Mesendoderm (in vitro differentiated cells): ENCODE measurements around the gene AMFR.
"Not testable (repeated sequence)": the region's sequence is repeated elsewhere in the genome, so short reads cannot be mapped to it uniquely, and the experiment has no call there.

Source experiments
- DNase-seq: peaks from one replicate; pipeline ENCODE4 v3.0.0; 2013
- H2AK5ac ChIP-seq: 2 replicates; pipeline ENCODE4 v1.6.1; 2013; ENCODE audit warnings: low read length, inconsistent platforms
- H2BK120ac ChIP-seq: 2 replicates; pipeline ENCODE4 v1.6.1; 2013; ENCODE audit warnings: low read depth, mild to moderate bottlenecking, low read length, moderate library complexity, mixed read lengths
- H2BK15ac ChIP-seq: replicated peaks from 2 replicates; pipeline ENCODE4 v1.6.1; 2013; ENCODE audit warnings: low read depth, mild to moderate bottlenecking, moderate library complexity
- H2BK5ac ChIP-seq: 2 replicates; pipeline ENCODE4 v1.6.1; 2013; ENCODE audit warnings: low read length, inconsistent platforms
- H3K18ac ChIP-seq: 2 replicates; pipeline ENCODE4 v1.6.1; 2013; ENCODE audit warnings: mild to moderate bottlenecking, low read length, mixed read lengths
- H3K23ac ChIP-seq: one replicate; pipeline ENCODE4 v1.6.1; 2013; ENCODE audit warnings: low read length
- H3K27ac ChIP-seq: 2 replicates; pipeline ENCODE4 v1.5.1; 2013; ENCODE audit warnings: low read depth, mild to moderate bottlenecking, inconsistent platforms, low read length, moderate library complexity
- H3K27me3 ChIP-seq: 2 replicates; pipeline ENCODE4 v1.6.1; 2013; ENCODE audit warnings: low read length, control low read depth, mild to moderate bottlenecking, inconsistent platforms; ENCODE audit not compliant: insufficient read depth, poor library complexity
- H3K36me3 ChIP-seq: 2 replicates; pipeline ENCODE4 v1.6.1; 2013; ENCODE audit warnings: low read length, inconsistent platforms; ENCODE audit not compliant: control insufficient read depth, insufficient read depth
- H3K4ac ChIP-seq: one replicate; pipeline ENCODE4 v1.6.1; 2013; ENCODE audit warnings: low read depth, mild to moderate bottlenecking, low read length, moderate library complexity
- H3K4me1 ChIP-seq: 2 replicates; pipeline ENCODE4 v1.6.1; 2013; ENCODE audit warnings: low read depth, low read length, inconsistent platforms; ENCODE audit not compliant: control insufficient read depth
- H3K4me2 ChIP-seq: 2 replicates; pipeline ENCODE4 v1.6.1; 2013; ENCODE audit warnings: low read length
- H3K4me3 ChIP-seq: 2 replicates; pipeline ENCODE4 v1.5.1; 2013; ENCODE audit warnings: mild to moderate bottlenecking, low read length
- H3K56ac ChIP-seq: one replicate; pipeline ENCODE4 v1.6.1; 2013; ENCODE audit warnings: low read length
- H3K79me1 ChIP-seq: 2 replicates; pipeline ENCODE4 v1.6.1; 2013; ENCODE audit warnings: low read length, inconsistent platforms
- H3K79me2 ChIP-seq: 2 replicates; pipeline ENCODE4 v1.6.1; 2013; ENCODE audit warnings: mild to moderate bottlenecking, low read length; ENCODE audit not compliant: control insufficient read depth, insufficient read depth
- H3K9ac ChIP-seq: 2 replicates; pipeline ENCODE4 v1.6.1; 2013; ENCODE audit warnings: low read length, inconsistent platforms
- H4K5ac ChIP-seq: one replicate; pipeline ENCODE4 v1.6.1; 2013; ENCODE audit warnings: low read length
- H4K8ac ChIP-seq: one replicate; pipeline ENCODE4 v1.6.1; 2013; ENCODE audit warnings: low read depth, mild to moderate bottlenecking, control low read depth, low read length, moderate library complexity
- WGBS: extraction: QIAGEN DNeasy Blood & Tissue Kit; methylation state at CpG from one replicate; pipeline ENCODE4 v1.1.7; 2013; ENCODE audit warnings: low lambda C conversion rate, missing lambda C conversion rate; ENCODE audit not compliant: insufficient coverage; ENCODE audit errors: extremely low coverage; 5-methylcytosine and 5-hydroxymethylcytosine counted together

The AMFR gene

DNA sequence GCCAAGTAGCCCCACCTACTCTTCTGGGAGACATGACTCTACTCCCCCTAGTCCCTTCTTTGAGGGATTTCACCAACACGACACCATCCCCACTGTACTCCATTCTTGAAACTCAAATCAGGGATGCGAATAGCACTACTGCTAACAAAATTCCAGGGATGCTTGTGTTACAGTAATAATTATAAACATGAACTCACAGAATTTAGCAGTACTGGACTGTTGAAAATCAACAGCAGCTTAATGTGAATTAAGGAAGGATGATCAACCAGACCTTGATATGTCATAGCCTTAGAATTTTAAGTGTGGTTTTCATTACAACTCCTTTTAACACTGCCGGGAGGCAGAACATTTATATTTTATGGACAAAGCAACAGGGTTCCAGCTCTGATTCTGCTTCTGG lies 37.9 kb downstream of the AMFR start:
- Histone ChIP-seq H2BK120ac (no peak overlapping the region), H3K4me3 (no peak overlapping the region), H2BK5ac (no peak overlapping the region), H2BK15ac (no peak overlapping the region), H3K4me2 (no peak overlapping the region), H3K79me1 (no peaks in the 10 kb centered on the region), H3K56ac (no peak overlapping the region), H3K27ac (no peak overlapping the region), H3K9ac (no peak overlapping the region), H3K23ac (no peak overlapping the region), H2AK5ac (no peak overlapping the region), H4K8ac (no peak overlapping the region), H3K79me2 (no peaks in the 10 kb centered on the region), H3K27me3 (no peaks in the 10 kb centered on the region), H3K36me3 (no peaks in the 10 kb centered on the region), H3K4ac (no peak overlapping the region), H3K4me1 (no peaks in the 10 kb centered on the region), H4K5ac (no peak overlapping the region), H3K18ac (no peak overlapping the region)
- no peak for DNase-seq
- no CpG with 5 or more reads among the region's 3 CpGs for WGBS

DNA sequence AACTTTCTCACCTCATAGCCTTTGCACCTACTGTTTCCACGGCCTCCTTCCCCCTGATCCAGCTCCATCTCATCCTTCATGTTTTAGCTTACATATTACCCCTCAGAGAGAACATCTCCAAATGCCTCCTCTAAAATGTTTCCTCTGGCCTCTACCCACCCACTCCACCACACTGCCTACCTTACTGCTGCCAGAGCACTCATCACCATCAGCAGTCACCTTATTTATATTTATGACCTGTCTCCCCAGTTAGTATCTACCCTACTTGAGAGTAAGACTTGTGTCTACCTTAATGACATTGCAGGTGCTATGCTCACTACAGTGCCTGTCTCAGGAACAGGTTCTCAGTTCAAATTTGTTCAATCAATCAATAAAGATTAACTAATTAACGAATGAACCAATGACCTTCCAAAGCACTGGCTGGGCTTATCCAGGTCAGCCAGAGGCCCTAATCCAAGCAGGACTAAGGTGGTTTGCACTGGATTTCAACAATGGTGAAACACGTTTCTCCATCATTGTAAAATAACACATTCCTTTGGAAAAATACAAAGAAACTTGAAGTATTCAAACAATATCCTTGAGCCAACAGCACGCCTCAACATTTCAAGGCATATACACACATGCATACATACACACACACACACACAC lies 41.1 kb downstream of the AMFR start:
- H3K4me2 ChIP-seq, result no peak overlapping the region
- H2AK5ac ChIP-seq, result no peak overlapping the region
- no peak overlapping the region for H4K5ac ChIP-seq
- no peak overlapping the region for H3K23ac ChIP-seq
- peaks cover 3% of the 10 kb centered on the region for H3K36me3 ChIP-seq
- H3K27me3 ChIP-seq, result no peaks in the 10 kb centered on the region
- no peak overlapping the region for H4K8ac ChIP-seq
- H2BK15ac ChIP-seq, result no peak overlapping the region
- no peak overlapping the region for H3K9ac ChIP-seq
- no peak for DNase-seq
- no peak overlapping the region for H2BK120ac ChIP-seq
- H2BK5ac ChIP-seq, result no peak overlapping the region
- no peaks in the 10 kb centered on the region for H3K79me2 ChIP-seq
- H3K79me1 ChIP-seq, result no peaks in the 10 kb centered on the region
- no peak overlapping the region for H3K27ac ChIP-seq
- WGBS, result no CpG with 5 or more reads among the region's 4 CpGs
- H3K4me1 ChIP-seq, result no peaks in the 10 kb centered on the region
- H3K18ac ChIP-seq, result no peak overlapping the region
- H3K4ac ChIP-seq, result no peak overlapping the region
- no peak overlapping the region for H3K56ac ChIP-seq
- H3K4me3 ChIP-seq, result no peak overlapping the region

DNA sequence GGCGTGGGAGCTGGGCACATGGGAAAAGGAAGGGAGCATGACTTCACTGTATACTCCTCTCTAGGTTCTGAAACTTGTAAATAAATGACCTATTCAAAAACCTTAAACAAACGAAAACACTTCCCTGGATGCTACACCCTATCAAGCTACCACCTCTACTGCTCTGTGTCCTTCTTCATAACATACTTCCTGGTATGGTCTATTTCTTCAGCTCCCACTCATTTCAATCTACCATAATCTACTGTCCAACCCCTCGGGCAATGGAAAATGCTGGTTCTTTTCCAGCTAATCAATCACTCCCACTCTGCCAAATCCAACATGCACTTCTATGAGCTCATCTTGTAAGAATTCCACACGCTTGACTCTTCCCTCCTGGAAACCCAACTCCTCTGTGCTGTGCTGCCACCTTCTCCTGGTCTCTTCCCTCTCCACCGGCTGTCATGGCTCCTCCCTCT lies 42.4 kb downstream of the AMFR start:
- Histone ChIP-seq H3K4me3 (no peak overlapping the region), H3K27me3 (no peaks in the 10 kb centered on the region), H4K5ac (no peak overlapping the region), H3K56ac (no peak overlapping the region), H3K27ac (no peak overlapping the region), H3K18ac (no peak overlapping the region), H3K23ac (no peak overlapping the region), H2AK5ac (no peak overlapping the region), H2BK15ac (no peak overlapping the region), H4K8ac (no peak overlapping the region), H3K79me1 (no peaks in the 10 kb centered on the region), H2BK5ac (no peak overlapping the region), H2BK120ac (no peak overlapping the region), H3K9ac (no peak overlapping the region), H3K36me3 (peaks cover 3% of the 10 kb centered on the region), H3K79me2 (no peaks in the 10 kb centered on the region), H3K4me2 (no peak overlapping the region), H3K4ac (no peak overlapping the region), H3K4me1 (no peaks in the 10 kb centered on the region)
- peak; percentile 78 for DNase-seq
- WGBS, result no CpG with 5 or more reads among the region's 5 CpGs

- Histone ChIP-seq H3K79me2 (no peaks in the 10 kb centered on the region), H4K5ac (no peak overlapping the region), H2AK5ac (no peak overlapping the region), H3K36me3 (peaks cover 3% of the 10 kb centered on the region), H4K8ac (no peak overlapping the region), H3K27ac (no peak overlapping the region), H3K4me3 (no peak overlapping the region), H3K4me2 (no peak overlapping the region), H3K4me1 (no peaks in the 10 kb centered on the region), H3K56ac (no peak overlapping the region), H3K9ac (no peak overlapping the region), H3K23ac (no peak overlapping the region), H2BK5ac (no peak overlapping the region), H3K18ac (no peak overlapping the region), H3K27me3 (no peaks in the 10 kb centered on the region), H2BK120ac (no peak overlapping the region), H3K79me1 (no peaks in the 10 kb centered on the region), H2BK15ac (no peak overlapping the region), H3K4ac (no peak overlapping the region)
- no peak for DNase-seq
- WGBS, result no CpG with 5 or more reads among the region's 4 CpGs
Measured at GRCh38 chr16:56382459-56382858, 42.9 kb downstream of the AMFR start.

- not testable (repeated sequence) for DNase-seq, H3K27me3 ChIP-seq, H3K9ac ChIP-seq, H2AK5ac ChIP-seq, H2BK120ac ChIP-seq, H4K5ac ChIP-seq, H3K79me1 ChIP-seq, H3K4me3 ChIP-seq, H3K4ac ChIP-seq, H2BK5ac ChIP-seq, H2BK15ac ChIP-seq, H3K79me2 ChIP-seq, H4K8ac ChIP-seq, H3K23ac ChIP-seq, H3K18ac ChIP-seq, H3K27ac ChIP-seq, H3K4me1 ChIP-seq, H3K4me2 ChIP-seq, H3K36me3 ChIP-seq, H3K56ac ChIP-seq
- WGBS, result no CpG with 5 or more reads among the region's 3 CpGs
Measured at GRCh38 chr16:56380778-56381485, 44.4 kb downstream of the AMFR start.
